ENCODE results near the gene AIPL1. TPM values are rescaled to one million over a fixed set of nuclear protein-coding genes. Genes with fewer than 3 reads are reported as not detected.
"Not testable (repeated sequence)": the region's sequence is repeated elsewhere in the genome, so short reads cannot be mapped to it uniquely, and the experiment has no call there.

AIPL1 gene, protein sequence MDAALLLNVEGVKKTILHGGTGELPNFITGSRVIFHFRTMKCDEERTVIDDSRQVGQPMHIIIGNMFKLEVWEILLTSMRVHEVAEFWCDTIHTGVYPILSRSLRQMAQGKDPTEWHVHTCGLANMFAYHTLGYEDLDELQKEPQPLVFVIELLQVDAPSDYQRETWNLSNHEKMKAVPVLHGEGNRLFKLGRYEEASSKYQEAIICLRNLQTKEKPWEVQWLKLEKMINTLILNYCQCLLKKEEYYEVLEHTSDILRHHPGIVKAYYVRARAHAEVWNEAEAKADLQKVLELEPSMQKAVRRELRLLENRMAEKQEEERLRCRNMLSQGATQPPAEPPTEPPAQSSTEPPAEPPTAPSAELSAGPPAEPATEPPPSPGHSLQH
- not detected for total RNA-seq

DNA sequence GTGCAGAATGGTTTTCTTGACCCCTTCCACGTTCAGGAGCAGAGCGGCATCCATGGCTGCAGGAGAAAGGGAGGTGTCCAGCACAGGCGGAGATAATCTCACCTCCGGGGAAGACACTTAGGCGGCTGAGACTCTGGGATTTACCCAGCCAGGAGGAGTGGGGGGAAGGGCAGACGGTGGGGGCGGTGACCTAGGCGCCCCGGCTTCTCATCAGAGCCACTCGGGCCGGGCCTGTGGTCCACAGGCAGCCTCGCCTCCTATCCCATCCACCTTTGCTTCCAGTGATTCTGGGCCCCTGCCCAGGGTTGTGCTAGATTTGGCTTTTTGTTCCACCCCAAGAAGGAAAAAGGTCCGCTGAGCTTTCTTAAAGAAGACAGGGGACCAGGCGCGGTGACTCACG, at the start of gene AIPL1:
Gene AIPL1 (minus strand): TSS at position 71 of the 400 bp plus-strand sequence. CDS start 17 bp downstream, at position 54.
- DNase-seq (ENCODE audit: low read depth in 2 of 3, low spot score in 2 of 3), result no peak

DNA sequence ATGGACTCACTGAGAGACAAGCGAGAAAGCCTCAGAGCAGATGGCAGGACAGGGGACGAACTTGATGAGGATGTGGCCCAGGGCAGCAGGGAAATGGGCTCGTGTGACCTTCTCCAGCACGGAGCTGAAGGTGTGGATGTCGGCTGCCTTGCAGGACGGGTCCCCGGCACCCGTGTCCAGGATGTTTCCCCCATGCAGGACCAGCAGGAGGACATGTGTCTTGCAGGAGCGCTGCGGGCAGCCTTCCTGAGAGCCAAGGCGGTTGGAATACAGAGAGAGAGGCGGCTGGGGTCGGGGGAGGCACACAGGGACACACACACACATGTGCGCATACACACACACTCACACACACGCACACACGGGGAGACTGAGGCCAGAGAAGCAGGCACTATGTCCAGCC, 48.6 kb upstream of the AIPL1 start:
- DNase-seq (ENCODE audit: low read depth in 2 of 3, low spot score in 2 of 3), result no peak

DNA sequence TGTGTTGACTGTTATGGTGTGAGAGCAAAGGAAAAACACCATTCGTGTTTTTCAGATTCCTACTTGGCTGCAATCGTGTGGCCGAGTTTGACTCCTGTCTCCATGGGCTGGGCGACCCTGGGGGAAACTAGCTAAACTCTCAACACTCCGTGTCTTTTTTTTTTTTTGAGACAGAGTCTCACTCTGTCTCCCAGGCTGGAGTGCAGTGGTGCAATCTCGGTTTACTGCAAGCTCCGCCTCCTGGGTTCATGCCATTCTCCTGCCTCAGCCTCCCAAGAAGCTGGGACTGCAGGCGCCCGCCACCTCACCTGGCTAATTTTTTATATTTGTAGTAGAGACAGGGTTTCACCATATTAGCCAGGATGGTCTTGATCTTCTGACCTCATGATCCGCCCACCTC, 47.9 kb upstream of the AIPL1 start:
- not testable (repeated sequence) for DNase-seq (ENCODE audit: low read depth in 2 of 3, low spot score in 2 of 3)

DNA sequence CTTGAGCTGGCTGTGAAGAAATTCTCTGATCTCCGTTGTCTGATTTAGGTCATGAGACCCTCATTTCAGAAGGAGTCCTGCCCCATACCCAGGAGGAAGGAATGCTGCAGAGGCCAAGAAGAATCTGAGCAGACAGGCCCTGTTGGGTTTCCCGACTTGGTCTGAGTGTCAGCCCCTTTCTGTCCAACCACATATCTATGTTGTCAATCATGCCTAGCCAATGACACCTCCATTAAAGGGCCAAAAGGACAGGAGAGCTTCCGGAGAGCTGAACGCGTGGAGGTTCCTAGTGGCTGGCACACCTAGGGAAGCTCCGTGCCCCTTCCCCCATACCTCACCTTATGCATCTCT, 47.2 kb upstream of the AIPL1 start:
- no peak for DNase-seq (ENCODE audit: low read depth in 2 of 3, low spot score in 2 of 3)

DNA sequence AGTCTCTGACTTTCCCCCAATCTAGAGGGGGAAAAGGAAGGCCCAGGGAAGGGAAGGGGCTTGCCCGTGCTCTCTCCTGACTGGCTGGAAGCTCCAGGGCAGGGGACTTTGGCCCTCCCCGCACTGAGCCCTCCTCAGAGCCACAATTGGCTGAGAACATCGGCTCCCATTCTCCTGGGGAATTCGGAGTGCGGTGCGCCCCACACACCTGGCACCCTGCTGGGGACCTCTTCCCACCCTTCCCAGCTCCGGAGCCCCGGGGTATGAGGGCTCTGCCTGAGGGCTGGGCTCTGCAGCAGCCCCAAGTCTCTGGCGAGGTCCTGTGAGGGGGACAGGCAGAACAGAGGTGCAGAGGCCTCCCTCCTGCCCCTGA, 45.4 kb upstream of the AIPL1 start:
- no peak for DNase-seq (ENCODE audit: low read depth in 2 of 3, low spot score in 2 of 3)

DNA sequence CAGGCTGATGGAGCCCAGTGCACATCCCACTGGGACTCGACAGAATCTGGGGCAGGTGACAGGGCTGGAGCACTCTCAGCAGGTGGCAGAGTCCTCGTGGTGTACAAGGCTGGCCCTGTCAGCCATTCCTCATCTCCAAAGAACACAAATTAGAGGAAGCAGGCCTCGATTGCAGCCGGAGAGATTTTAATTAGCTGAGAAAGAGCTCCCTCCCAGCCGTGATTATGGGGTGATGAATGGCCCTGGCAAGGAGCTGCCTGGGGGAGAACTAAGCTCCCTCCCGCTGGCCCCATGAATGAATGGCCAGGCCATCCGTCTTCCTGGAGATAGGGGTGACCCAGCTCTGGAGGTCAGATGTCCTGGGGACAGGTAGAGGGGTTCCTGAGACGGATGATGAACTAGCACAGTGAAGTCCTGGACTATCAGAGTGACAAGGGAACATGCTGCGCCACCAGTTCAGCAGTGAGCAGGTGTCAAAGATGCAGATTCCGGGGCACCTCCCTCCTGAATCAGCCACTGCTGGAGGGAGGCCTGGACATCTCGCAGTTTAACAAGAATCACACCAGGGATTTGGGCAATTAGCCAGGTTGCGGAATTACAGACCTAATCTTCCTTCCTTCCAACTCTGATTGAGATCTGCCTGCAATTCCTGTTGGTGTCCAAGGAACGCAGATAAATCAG, 44.8 kb upstream of the AIPL1 start:
- DNase-seq (ENCODE audit: low read depth in 2 of 3, low spot score in 2 of 3), result no peak

DNA sequence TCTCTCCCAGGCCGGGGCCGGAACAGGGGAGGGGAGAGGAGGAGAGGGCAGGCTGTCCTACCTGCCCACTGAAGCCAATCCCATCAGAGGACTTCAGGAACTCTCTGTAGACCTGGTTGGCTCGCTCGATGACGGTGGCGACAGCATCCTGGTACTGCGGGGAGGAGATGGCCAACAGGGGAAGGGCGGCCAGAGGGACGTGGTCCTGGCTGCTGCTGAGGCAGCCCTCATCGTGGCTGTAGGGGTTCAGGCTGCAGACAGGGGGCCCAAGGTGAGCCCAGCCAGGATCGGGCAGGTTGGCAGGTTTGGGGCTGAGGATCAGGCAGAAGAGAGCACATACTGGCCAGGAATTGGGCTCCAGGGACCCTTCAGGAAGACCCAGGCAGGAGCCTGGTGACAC, 43.6 kb upstream of the AIPL1 start:
- DNase-seq (ENCODE audit: low read depth in 2 of 3, low spot score in 2 of 3), result no peak

DNA sequence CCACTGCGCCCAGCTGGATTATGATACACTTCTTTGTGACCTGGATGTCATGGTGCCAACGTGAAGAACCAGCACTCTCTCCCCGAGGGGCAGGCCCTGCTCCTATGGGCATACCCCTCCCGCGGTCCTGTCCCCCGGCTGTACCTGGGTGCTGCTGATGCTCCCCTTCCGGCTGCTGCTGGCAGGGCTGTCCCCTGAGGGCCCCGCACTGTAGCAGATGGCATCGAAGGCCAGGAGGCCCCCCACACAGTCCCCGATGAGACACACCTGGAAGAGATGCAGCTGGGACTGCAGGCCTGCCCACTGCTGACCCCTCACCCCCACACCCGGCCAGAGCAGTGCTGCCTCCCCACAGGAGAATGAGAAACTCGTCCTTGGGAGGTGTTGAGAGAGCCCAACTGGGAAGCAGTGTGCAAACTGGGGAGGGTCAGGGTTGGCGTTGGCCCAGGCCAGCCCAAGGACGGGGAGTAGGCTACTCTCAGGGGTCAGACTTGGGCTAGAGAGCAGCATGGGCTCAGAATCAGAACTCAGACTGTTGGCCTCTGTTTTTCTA, 43.0 kb upstream of the AIPL1 start:
- no peak for DNase-seq (ENCODE audit: low read depth in 2 of 3, low spot score in 2 of 3)

DNA sequence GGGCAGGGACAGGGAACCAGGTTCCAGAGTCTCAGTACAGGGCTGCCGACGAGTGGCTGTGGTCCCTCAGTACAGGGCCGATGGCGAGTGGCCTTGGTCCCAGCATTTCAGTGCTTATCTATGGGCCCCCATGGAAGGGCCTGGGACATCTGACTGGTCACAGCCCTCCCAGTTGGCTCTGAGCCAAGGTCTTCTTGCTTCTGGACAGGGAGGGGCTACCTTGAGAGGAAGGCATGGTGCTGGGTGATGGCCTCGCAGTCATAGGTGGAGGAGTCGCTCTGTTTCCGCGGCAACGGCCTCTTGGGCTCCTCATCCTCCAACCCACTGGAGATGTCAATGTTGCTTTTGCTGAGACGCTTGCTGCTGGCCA, 41.9 kb upstream of the AIPL1 start:
- no peak for DNase-seq (ENCODE audit: low read depth in 2 of 3, low spot score in 2 of 3)

DNA sequence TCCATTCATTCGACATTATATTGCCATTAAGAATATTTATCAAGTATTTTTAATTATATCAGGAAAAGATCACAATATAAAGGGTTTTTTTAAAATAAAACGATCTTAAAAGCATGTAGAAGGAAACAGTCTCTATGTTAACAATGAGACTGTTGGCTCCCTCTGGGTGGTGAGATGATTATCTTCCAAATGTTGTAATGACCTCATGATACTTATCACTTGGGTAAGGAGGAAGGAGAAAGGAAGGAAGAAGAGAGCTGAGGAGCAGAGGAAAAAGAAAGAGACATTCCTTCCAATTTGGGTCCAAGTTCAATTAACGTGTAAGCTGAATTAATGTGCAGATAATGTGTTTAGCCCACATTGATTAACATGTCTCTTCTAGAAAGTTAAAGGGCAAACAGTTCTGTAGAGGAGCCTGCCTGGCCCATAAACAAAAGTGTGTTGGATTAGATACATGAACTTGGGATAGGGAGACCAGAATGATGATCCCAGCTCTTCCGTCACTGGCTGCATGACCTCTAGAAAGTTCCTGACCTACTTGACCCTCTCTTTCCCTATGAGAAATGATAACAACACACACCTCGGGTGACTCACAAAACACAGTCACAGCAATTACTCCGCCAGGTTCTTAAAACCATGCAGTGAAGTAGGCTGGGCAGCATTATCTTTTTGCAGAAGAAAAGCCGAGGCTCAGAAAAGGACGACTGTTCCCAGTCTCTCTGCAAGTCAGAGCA, 41.3 kb upstream of the AIPL1 start:
- no peak for DNase-seq (ENCODE audit: low read depth in 2 of 3, low spot score in 2 of 3)

DNA sequence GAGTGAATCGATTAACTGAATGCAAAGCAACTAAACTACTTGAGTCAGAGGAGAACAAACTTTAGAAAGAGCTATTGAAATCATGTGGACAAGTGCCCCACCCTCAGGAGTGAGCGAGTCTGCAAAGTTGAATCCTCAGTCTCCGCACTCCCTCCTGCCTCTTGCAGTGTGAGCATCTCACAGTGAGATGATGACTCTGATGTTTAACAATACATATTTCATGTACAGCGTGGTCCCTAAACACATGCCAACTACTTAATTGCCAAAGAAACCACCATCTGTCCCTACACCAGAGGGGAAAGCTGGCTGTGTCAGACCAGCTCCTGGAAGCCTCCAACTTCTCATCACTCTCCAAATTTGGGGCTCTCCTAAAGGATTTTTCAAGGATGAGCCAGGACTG, 40.5 kb upstream of the AIPL1 start:
- DNase-seq (ENCODE audit: low read depth in 2 of 3, low spot score in 2 of 3), result no peak

DNA sequence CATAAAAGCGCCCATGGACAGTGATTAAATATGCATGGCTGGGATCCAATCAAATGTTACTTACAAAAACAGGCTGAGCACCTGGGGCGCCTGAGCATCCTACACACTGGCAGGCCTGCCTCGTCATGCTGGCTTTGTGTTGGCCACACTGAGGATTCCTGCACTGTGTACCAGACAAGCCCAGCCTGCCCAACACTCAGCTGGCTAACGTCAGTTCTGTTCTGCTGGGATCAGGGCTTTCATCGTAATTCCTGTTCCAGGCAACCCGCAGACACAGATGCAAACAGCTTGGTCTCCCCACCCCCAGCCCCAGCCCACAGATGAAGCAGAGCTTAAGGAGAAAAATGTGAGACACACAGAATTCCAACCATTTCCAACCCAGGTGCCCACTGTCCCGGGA, 40.0 kb upstream of the AIPL1 start:
- no peak for DNase-seq (ENCODE audit: low read depth in 2 of 3, low spot score in 2 of 3)

DNA sequence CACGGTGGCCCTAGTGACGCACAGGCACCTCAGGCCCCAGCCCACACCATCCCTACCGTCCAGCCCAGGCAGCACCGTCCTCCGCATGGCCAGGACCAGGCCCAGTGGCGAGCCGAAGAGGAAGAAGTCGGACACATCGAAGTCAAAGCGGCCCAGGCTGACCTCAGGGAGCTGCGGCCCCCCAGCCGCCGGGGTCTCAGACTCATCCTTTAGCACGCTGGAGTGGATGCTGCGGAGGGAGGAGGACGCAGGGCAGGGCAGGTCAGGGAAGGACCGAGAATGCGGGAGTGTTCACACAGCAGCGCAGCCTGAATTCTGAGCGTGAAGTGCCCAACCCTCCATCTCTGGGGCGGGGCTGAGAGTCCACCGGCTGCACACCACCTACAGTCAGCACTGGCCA, 39.5 kb upstream of the AIPL1 start:
- no peak for DNase-seq (ENCODE audit: low read depth in 2 of 3, low spot score in 2 of 3)

DNA sequence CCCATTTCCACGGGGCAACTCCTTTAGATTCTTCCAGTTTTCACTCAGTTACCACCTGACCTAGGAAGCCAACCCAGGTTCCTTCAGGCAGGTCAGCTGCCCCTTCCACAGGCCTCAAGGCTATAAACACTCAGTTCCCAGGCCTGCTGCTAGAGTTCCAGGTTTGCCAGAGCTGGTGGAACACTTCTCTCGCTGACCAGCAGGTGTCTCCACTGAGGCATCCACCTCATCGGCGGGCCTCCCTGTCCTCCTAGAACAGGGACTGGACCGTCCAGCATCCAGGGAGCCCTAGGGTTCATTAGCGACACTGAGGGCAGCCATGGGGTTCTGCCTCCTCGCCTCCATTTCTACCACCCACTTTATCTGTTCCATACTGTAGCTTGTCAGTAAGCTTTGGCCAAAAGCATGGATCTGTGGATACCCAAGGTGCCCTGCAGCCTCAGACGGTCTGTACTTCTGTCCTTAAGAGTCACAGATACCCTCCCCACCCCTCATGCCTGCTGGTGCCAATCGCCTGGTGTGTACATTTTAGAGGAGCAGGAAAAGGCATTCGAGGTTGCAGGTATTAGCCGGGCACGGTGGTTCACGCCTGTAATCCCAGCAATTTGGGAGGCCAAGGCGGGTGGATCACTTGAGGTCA, 38.3 kb upstream of the AIPL1 start:
- peak; percentile 32 to 68 (median 51) for DNase-seq (ENCODE audit: low read depth in 2 of 3, low spot score in 2 of 3)

DNA sequence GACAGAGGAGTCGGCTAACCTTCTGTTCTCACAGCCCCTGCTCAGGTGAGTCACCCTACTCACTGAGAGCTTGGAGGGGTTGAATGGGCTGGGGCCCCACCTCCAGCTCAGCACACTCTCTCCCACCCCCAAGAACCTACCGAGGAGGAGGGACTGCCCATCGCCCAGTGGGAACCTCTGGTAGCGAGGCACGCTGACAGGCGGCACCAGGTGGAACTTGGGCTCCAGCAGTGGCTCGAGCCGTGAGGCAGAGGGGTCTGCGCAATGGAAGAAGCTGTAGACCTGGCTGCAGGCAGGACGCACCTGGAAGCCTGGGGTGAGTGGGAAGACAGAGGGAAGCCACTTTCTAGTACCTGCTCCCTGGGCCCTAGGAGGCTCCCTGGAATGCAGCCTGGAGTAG, 37.6 kb upstream of the AIPL1 start:
- no peak for DNase-seq (ENCODE audit: low read depth in 2 of 3, low spot score in 2 of 3)

DNA sequence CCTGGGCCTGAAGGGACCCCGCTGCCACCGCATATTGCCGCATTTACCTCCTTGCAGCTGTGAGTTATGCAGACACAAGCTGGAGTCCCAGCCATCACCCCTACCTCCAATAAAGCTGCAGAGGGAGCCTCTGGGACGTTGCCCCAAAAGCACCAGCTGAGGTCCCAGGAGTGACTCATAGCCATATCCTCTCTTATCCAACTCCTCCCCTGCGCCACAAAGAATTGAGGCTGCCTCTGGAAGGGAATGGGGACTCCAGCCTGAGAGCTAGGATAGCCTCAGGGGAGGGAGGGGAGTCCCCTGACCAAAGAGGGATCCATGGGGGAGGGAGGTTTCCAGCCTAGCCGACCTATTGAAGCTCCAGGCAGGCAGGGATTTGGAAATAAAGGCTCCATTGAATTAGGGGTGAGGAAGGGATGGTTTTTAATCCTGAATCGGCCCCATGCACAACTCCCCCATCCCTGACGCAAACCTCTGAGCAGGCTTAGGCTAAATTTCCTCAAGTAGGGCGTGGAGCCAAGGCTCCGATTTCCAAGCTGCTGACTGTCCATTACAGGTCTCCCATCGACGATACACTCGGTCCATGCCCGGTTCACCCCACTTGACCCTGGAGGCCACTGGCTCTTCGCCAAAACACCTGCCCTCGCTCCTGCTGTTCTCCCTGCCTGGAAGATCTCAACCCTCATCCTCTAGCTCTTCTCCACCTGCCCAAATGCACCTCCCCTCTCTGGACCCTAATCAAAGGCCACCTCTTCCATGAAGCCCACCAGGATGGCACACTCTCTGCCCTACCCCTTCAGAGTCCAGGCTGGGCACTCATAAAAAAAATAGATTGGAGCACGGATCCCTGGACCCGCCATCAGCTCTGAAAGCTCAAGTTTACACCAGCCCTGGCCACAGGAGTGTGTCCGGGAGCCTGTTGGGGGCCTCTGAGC, 36.9 kb upstream of the AIPL1 start:
- DNase-seq (ENCODE audit: low read depth in 2 of 3, low spot score in 2 of 3), result no peak

DNA sequence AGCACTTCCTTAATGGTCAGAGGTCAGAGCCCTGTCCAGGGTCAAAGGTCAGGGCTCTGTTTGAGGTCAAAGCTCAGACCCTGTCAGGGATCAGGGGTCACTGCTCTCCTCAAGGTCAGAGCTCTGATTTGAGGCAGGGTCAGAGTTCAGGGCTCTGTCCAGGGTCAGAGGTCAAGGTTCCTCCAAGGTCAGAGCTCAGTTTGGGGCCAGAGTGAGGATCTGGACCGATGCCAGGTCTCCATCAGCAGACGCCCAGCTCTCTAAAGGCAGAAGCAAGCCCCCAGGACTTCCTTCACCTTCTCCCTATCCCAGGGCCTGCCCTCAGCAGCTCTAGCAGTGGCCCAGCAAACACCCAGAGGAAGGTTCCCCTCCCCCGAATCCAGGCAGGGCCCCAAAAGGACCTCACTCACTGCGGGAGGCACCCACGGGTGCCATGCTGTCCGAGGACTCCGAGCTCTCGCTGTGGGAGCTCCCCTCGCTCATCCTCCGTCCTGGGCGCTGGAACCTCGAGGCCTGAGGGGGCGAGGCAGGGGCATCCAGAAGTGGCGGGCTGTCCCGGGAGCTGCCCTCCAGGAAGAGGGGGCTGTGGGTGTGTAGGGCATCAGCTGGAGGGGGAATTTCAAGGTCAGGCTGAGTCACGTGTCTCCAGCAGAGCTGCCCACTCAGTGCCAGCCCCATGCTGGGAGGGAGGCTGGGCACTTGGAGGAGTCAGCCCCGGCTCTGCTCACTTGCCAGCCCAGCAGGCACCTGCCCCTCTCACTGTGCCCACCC, 36.0 kb upstream of the AIPL1 start:
- DNase-seq (ENCODE audit: low read depth in 2 of 3, low spot score in 2 of 3), result no peak

DNA sequence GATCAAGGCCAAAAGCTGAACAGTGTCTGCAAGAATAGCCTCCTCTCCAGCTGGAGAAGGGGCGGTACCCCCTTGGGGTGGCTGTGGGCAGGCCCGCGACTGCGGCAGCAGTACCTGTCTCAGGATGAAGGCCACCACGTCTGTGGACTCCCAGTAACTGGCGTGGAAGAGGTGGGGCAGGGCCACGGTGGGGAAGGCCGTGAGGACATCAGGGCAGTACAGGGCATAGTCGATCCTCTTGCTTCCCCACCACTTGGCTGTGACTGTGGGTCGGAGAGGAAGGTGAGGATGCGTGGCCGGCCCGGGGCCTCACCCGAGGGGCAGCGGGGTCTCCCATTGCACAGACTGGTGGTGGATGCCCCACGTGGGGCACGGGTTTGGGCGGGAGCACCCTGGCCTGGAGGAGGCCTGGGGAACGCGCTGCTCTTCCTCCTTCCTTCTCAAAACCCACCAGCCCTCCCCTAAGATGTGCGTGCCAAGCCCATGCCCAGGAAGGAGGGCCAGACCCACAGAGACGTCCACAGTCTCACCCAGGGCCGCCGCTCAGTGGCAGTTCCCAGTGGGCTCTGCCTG, 35.3 kb upstream of the AIPL1 start:
- DNase-seq (ENCODE audit: low read depth in 2 of 3, low spot score in 2 of 3), result no peak
